NB4 (cell line): ENCODE data around the gene MCM8.

ENCODE experiments used
- TF ChIP-seq, protein P1 (sequence below): IDR thresholded peaks from one replicate; pipeline ENCODE4 v1.5.1; 2012; ENCODE audit warnings: low read depth, low read length
- TF ChIP-seq, protein P2 (sequence below): IDR thresholded peaks from 2 replicates; pipeline ENCODE4 v1.6.1; 2011; ENCODE audit warnings: low read depth, low read length

DNA sequence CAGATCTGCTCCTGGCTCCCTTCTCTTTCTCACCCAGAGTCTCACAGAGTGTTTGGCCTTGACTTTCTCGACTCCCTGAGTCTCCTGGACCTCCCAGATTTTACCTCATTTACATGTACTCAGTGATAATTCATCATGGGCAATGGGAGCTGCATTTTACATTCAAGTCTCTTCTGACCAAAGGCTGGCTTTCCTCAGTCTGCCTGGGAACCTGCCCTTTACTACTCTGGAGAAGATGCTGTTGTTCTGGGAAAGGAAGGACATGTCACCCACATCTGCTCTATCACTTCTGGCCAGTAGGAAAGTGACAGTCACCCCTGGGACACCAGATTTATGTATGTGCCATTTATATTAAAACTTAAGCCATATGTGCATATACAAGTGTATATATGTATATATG lies 96.0 kb downstream of the MCM8 start:
- TF ChIP-seq, protein P1, sequence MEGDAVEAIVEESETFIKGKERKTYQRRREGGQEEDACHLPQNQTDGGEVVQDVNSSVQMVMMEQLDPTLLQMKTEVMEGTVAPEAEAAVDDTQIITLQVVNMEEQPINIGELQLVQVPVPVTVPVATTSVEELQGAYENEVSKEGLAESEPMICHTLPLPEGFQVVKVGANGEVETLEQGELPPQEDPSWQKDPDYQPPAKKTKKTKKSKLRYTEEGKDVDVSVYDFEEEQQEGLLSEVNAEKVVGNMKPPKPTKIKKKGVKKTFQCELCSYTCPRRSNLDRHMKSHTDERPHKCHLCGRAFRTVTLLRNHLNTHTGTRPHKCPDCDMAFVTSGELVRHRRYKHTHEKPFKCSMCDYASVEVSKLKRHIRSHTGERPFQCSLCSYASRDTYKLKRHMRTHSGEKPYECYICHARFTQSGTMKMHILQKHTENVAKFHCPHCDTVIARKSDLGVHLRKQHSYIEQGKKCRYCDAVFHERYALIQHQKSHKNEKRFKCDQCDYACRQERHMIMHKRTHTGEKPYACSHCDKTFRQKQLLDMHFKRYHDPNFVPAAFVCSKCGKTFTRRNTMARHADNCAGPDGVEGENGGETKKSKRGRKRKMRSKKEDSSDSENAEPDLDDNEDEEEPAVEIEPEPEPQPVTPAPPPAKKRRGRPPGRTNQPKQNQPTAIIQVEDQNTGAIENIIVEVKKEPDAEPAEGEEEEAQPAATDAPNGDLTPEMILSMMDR, result no peak
- TF ChIP-seq, protein P2, sequence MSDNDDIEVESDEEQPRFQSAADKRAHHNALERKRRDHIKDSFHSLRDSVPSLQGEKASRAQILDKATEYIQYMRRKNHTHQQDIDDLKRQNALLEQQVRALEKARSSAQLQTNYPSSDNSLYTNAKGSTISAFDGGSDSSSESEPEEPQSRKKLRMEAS, result no peak
